ENCODE data around the gene PDZD2.
A peak's percentile ranks its signal among the peaks of the same experiment; 100 is the strongest.
"Not testable (repeated sequence)": the region's sequence is repeated elsewhere in the genome, so short reads cannot be mapped to it uniquely, and the experiment has no call there.

PDZD2 gene

GRCh38 chr5:31725996-31726395 lies 87.1 kb downstream of the PDZD2 start:
- no peak overlapping the region for H3K27ac Mint-ChIP-seq
- peaks cover 2% of the 10 kb centered on the region for H3K4me1 Mint-ChIP-seq (ENCODE audit: low read depth)
- peaks cover 2% of the 10 kb centered on the region for H3K27me3 Mint-ChIP-seq
- H3K4me3 Mint-ChIP-seq: no peak overlapping the region
- H3K36me3 Mint-ChIP-seq (ENCODE audit: low read depth): no peaks in the 10 kb centered on the region
- H3K9me3 Mint-ChIP-seq: no peaks in the 10 kb centered on the region
- no peak for DNase-seq

- Mint-ChIP-seq H3K4me3 (no peak overlapping the region), H3K27me3 (peaks cover 2% of the 10 kb centered on the region), H3K36me3 (ENCODE audit: low read depth) (no peaks in the 10 kb centered on the region), H3K27ac (no peak overlapping the region), H3K9me3 (no peaks in the 10 kb centered on the region), H3K4me1 (ENCODE audit: low read depth) (peaks cover 8% of the 10 kb centered on the region)
- DNase-seq: no peak
These were observed 88.0 kb downstream of the PDZD2 start for GRCh38 chr5:31726952-31727351.

- H3K9me3 Mint-ChIP-seq: no peaks in the 10 kb centered on the region
- H3K27ac Mint-ChIP-seq: no peak overlapping the region
- peaks cover 10% of the 10 kb centered on the region for H3K4me1 Mint-ChIP-seq (ENCODE audit: low read depth)
- no peak for DNase-seq
- H3K36me3 Mint-ChIP-seq (ENCODE audit: low read depth): no peaks in the 10 kb centered on the region
- no peak overlapping the region for H3K4me3 Mint-ChIP-seq
- H3K27me3 Mint-ChIP-seq: peaks cover 2% of the 10 kb centered on the region
These were observed 89.1 kb downstream of the PDZD2 start for GRCh38 chr5:31728039-31728438.

DNA sequence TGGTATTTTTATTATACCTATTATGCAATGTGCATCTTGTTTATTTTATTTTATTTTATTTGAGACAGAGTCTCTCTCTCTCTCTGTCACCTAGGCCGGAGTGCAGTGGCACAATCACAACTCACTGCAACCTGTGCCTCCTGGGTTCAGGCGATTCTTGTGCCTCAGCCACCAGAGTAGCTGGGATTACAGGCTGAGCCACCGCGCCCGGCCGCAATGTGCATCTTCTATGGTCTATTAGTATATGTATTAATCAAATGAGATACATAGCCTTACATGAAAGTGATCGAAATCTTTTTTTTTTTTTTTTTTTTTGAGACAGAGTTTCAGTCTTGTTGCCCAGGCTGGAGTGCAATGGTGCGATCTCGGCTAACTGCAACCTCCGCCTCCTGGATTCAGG lies 89.9 kb downstream of the PDZD2 start:
- H3K27me3 Mint-ChIP-seq; H3K27ac Mint-ChIP-seq; DNase-seq; H3K4me3 Mint-ChIP-seq; H3K36me3 Mint-ChIP-seq (ENCODE audit: low read depth); H3K9me3 Mint-ChIP-seq; H3K4me1 Mint-ChIP-seq (ENCODE audit: low read depth): not testable (repeated sequence)

GRCh38 chr5:31730139-31730538 lies 91.2 kb downstream of the PDZD2 start:
- Mint-ChIP-seq H3K27ac (no peak overlapping the region), H3K4me3 (no peak overlapping the region), H3K9me3 (no peaks in the 10 kb centered on the region), H3K4me1 (ENCODE audit: low read depth) (peaks cover 10% of the 10 kb centered on the region), H3K36me3 (ENCODE audit: low read depth) (no peaks in the 10 kb centered on the region), H3K27me3 (no peaks in the 10 kb centered on the region)
- no peak for DNase-seq

DNA sequence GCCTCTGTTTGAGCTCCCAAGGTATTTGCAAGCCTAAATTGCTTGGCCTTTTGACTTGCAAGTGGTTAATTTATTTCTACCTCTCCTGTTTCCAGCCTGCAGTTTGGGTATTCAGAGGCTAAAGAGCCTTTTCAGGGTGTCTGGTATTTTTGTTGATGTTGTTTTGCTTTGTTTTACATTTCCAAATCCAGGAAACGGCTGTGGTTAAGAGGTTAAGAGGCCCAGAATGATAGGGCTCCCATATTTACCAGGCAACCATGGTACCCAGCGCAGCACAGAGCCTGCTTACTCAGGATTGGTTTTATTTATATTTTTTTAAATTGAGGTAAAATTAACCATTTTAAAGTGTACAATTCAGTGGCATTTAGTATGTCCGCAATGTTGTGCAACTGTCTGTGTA lies 92.1 kb downstream of the PDZD2 start:
- Mint-ChIP-seq H3K9me3 (no peaks in the 10 kb centered on the region), H3K27me3 (no peaks in the 10 kb centered on the region), H3K36me3 (ENCODE audit: low read depth) (no peaks in the 10 kb centered on the region), H3K27ac (no peak overlapping the region), H3K4me1 (ENCODE audit: low read depth) (peaks cover 10% of the 10 kb centered on the region), H3K4me3 (no peak overlapping the region)
- DNase-seq: no peak

DNA sequence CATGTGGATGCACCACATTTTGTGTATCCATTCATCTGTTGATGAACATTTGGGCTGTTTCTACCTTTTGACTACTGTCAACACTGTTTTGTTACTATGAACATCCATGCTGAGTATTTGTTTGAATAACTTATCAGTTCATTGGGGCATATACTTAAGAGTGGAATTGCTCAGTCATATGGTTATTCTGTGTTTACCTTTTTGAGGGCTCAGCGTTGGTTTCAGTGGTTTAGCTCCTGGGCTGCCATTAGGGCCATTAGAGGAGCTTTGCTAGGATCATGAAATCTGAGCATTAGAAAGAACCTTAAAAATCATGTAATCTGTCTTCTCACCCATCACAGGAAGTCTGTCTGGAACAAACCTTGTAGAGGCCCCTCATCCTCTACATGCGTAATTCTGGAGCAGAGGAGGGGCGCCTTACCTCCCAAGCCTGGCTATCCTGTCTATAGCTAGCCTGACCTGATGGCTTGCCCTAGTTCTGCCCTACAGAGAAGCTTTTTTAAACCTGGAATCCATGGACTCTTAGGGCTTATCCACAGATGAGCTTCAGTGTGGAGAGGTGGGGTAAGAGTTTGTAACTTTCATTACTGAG lies 92.9 kb downstream of the PDZD2 start:
- no peaks in the 10 kb centered on the region for H3K9me3 Mint-ChIP-seq
- DNase-seq: no peak

GRCh38 chr5:31732821-31733220 lies 93.9 kb downstream of the PDZD2 start:
- H3K27ac Mint-ChIP-seq; H3K36me3 Mint-ChIP-seq (ENCODE audit: low read depth); DNase-seq; H3K9me3 Mint-ChIP-seq; H3K27me3 Mint-ChIP-seq; H3K4me3 Mint-ChIP-seq; H3K4me1 Mint-ChIP-seq (ENCODE audit: low read depth): not testable (repeated sequence)

More for the DNA sequence above, 92.9 kb downstream of the PDZD2 start:
- Mint-ChIP-seq H3K27ac (peak overlapping the region; percentile 22), H3K4me3 (no peak overlapping the region), H3K4me1 (ENCODE audit: low read depth) (peaks cover 10% of the 10 kb centered on the region), H3K27me3 (no peaks in the 10 kb centered on the region), H3K36me3 (ENCODE audit: low read depth) (no peaks in the 10 kb centered on the region)

DNA sequence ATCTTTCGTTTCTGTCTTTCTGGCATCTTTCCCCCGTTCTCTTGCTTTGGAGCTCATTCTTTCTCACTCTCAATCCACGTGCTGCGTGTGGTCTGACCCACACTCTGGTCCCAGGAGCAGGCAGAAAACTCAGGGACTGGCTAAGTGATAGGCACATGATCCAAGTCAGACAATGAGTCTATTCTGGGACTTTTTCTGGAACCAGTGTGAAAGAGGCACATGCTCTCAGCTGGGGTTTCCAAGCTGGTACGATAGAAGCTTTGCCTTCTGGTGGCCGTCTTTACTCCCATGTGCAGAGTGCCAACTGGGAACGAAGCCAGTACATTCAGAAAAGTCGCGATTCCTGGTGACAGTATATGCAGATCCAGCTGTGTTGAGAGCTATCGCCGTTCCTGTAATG lies 94.4 kb downstream of the PDZD2 start:
- no peak overlapping the region for H3K4me3 Mint-ChIP-seq
- no peak for DNase-seq
- H3K9me3 Mint-ChIP-seq: no peaks in the 10 kb centered on the region
- H3K27me3 Mint-ChIP-seq: no peaks in the 10 kb centered on the region
- no peak overlapping the region for H3K27ac Mint-ChIP-seq
- H3K4me1 Mint-ChIP-seq (ENCODE audit: low read depth): peaks cover 10% of the 10 kb centered on the region
- H3K36me3 Mint-ChIP-seq (ENCODE audit: low read depth): no peaks in the 10 kb centered on the region

DNA sequence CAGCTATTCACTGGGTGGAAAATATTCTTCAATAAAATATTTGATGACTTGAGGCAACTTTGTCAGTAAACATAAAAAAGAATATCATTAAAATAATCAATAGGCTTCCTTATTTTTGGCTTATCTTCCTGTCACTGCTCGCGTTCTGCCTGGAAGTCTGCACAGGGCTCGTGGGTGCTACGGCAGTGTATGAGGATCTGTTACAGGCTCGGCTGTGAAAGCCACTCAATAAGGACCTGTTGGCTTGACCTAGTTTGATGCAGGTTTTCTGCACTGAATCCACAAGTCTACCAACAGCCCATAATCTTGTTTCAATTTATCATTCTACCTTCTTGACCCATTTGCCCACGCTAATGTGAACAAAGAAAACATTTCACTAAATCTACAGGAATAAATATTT lies 97.2 kb downstream of the PDZD2 start:
- DNase-seq: no peak
- Mint-ChIP-seq H3K36me3 (ENCODE audit: low read depth) (no peaks in the 10 kb centered on the region), H3K27ac (no peak overlapping the region), H3K4me3 (no peak overlapping the region), H3K9me3 (peaks cover 7% of the 10 kb centered on the region), H3K27me3 (no peaks in the 10 kb centered on the region), H3K4me1 (ENCODE audit: low read depth) (peaks cover 7% of the 10 kb centered on the region)

GRCh38 chr5:31738199-31738598 lies 99.3 kb downstream of the PDZD2 start:
- Mint-ChIP-seq H3K4me1 (ENCODE audit: low read depth) (no peaks in the 10 kb centered on the region), H3K4me3 (no peak overlapping the region), H3K36me3 (ENCODE audit: low read depth) (no peaks in the 10 kb centered on the region), H3K9me3 (peaks cover 7% of the 10 kb centered on the region), H3K27me3 (no peaks in the 10 kb centered on the region), H3K27ac (no peak overlapping the region)
- no peak for DNase-seq

- no peaks in the 10 kb centered on the region for H3K4me1 Mint-ChIP-seq (ENCODE audit: low read depth)
- no peak overlapping the region for H3K27ac Mint-ChIP-seq
- no peaks in the 10 kb centered on the region for H3K27me3 Mint-ChIP-seq
- H3K36me3 Mint-ChIP-seq (ENCODE audit: low read depth): no peaks in the 10 kb centered on the region
- H3K9me3 Mint-ChIP-seq: peaks cover 7% of the 10 kb centered on the region
- DNase-seq: no peak
- no peak overlapping the region for H3K4me3 Mint-ChIP-seq
These were observed 102.6 kb downstream of the PDZD2 start for GRCh38 chr5:31741496-31741895.

DNA sequence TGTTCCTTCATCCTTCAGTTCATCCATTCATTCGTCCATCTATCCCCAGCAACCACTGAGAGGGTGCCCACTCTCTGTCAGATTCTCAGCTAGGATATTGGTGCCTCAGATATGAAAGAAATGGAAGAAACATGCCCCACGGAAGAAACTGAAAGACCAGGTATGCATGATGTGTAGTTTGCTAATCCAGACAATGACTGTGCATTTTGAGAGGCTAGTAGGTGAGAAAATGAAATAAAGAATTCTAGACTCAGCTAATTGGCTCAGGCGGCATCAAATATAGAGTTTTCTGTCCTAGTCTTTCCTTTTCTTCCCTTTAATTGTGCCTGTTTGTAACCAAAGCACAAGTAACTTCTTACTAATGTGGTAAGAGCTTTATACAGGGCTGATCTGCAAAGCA lies 104.7 kb downstream of the PDZD2 start:
- H3K27me3 Mint-ChIP-seq: no peaks in the 10 kb centered on the region
- no peaks in the 10 kb centered on the region for H3K4me1 Mint-ChIP-seq (ENCODE audit: low read depth)
- no peak overlapping the region for H3K4me3 Mint-ChIP-seq
- DNase-seq: no peak
- H3K27ac Mint-ChIP-seq: no peak overlapping the region
- peaks cover 7% of the 10 kb centered on the region for H3K9me3 Mint-ChIP-seq
- H3K36me3 Mint-ChIP-seq (ENCODE audit: low read depth): no peaks in the 10 kb centered on the region

DNA sequence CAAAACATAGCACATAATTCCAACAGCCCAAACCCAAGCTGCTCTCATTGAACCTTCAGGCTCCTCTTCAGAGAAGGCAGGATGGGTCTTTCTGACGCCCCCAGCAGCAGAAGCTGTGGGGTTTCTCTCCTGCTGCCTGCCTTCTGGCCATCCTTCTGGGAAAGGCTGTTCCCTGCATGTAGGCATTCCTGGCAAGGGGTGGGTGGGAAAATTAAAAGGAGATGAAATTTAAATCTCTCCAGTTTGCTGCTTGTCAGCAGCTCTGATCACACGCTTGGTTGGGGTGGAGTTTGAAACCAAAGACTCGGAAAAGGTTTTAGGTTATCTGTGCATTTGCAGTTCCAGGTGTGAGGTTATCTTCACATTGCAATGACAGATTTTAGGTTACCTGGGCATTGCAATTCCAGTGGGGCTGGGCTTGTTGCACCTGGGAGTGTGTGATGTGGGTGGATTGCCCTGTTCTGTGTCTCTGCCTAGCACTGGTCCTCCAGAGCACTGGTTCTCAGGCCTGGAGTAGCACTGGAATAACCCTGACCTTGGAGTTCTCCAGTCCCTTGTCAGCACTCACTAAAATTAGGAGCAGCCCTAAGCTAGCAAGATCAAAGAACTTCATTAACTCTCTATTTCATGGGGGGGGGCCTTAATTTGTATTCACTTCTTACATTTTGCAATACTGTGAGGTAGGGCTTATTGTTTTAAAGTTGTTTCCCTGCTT lies 109.7 kb downstream of the PDZD2 start:
- Mint-ChIP-seq H3K36me3 (ENCODE audit: low read depth) (no peaks in the 10 kb centered on the region), H3K27ac (no peak overlapping the region), H3K4me3 (no peak overlapping the region), H3K9me3 (no peaks in the 10 kb centered on the region), H3K27me3 (no peaks in the 10 kb centered on the region), H3K4me1 (ENCODE audit: low read depth) (no peaks in the 10 kb centered on the region)
- DNase-seq: no peak

GRCh38 chr5:31750215-31750614 lies 111.3 kb downstream of the PDZD2 start:
- Mint-ChIP-seq H3K9me3 (no peaks in the 10 kb centered on the region), H3K36me3 (ENCODE audit: low read depth) (no peaks in the 10 kb centered on the region), H3K4me3 (no peak overlapping the region), H3K27ac (no peak overlapping the region), H3K27me3 (no peaks in the 10 kb centered on the region), H3K4me1 (ENCODE audit: low read depth) (no peaks in the 10 kb centered on the region)
- DNase-seq: no peak

- H3K27ac Mint-ChIP-seq: no peak overlapping the region
- H3K36me3 Mint-ChIP-seq (ENCODE audit: low read depth): no peaks in the 10 kb centered on the region
- no peaks in the 10 kb centered on the region for H3K27me3 Mint-ChIP-seq
- no peaks in the 10 kb centered on the region for H3K9me3 Mint-ChIP-seq
- no peaks in the 10 kb centered on the region for H3K4me1 Mint-ChIP-seq (ENCODE audit: low read depth)
- no peak for DNase-seq
- H3K4me3 Mint-ChIP-seq: no peak overlapping the region
These were observed 112.7 kb downstream of the PDZD2 start for GRCh38 chr5:31751610-31752009.
